NCI-H526 treated with DMSO at 0.1 percent for 48 hours (cell line): ENCODE data around the gene KREMEN1.

Experiments
- DNase-seq: peaks from one replicate; lab custom pipeline; 2025; lab: John Stamatoyannopoulos, UW

KREMEN1 gene

GRCh38 chr22:29190918-29191317, 118.1 kb downstream of the KREMEN1 start:
- DNase-seq, result no peak

DNA sequence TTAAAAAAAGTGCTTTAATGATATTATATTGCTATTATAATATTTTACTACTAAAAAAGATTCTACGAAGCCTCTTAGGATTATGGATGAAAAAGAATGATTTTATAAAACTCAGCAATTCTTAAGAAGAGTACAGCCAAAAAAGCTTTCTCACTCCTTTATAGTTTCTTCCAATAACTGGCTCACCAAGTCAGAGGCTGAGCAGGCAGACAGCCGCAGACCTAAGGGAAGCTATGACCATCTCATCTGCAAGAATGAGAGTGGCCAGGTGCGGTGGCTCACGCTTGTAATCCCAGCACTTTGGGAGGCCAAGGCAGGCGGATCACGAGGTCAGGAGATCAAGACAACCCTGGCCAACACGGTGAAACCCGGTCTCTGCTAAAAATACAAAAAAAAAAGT, 120.2 kb downstream of the KREMEN1 start:
- DNase-seq, result no peak

DNA sequence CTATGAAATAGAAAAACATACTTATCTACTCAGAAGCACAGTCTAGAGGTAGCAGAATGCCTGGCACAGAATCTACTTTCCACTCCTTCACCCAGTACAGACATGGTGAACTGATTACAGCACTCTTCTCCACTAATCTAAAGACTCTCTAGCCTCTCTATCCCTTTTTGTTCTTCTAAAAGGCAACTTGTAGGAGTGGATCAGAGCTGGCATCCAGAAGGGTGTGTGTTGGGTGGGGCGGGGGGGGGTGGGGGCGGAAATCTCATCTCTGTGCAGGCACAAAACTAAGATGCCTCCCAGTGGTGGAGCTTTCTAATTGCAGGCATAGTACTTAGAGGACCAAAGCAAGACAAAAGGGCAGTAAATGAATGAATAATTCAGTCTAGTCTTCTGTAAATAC, 121.3 kb downstream of the KREMEN1 start:
- DNase-seq, result no peak

GRCh38 chr22:29195118-29195963, 122.5 kb downstream of the KREMEN1 start:
- DNase-seq, result no peak

DNA sequence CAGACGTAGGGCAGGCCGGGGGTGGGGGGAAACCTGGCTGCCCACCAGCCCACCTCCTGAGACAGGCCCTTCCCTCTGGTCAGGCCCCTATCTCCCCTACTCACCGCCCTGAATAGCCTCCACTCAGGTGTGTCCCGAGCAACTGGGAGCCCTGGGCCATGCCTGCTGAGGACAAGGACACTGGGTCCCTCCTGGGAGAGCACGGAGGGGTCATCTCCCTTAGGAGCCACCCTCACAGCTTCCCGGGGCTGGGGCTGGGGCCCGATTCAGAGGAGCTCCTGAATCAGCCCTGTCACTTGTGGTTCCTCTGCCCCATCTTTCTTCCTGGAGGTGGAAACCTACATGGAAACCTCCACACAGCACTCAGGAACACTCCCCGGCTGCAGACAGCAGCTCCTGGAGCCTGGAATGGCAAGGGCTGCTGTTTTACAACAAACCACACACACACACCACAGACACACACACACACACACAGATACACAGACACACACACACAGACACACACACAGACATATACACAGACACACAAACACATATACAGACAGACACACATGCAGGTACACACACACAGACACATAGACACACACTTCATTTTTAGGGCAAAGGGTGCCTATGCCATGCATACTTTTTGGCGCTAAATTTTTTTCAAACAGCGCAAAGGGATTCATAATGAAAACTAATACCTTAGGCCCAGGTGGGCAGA, 123.3 kb downstream of the KREMEN1 start:
- DNase-seq, result no peak

DNA sequence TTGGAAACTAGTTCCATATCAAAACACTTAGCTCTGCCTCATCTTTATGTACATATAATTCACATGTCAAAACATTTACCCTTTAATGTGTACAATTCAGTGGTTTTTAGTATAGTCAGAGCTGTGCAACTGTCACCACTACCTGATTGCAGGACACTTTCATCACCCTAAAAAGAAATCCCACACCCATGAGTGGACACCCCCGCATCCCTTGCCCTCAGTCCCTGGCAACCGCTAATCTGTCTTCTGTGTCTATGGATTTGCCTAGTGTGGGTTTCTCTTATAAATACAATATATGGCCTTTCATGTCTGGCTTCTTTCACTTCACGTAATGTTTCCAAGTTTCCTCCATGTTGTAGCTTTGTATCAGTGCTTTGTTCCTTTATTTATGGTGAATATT, 124.3 kb downstream of the KREMEN1 start:
- no peak for DNase-seq

DNA sequence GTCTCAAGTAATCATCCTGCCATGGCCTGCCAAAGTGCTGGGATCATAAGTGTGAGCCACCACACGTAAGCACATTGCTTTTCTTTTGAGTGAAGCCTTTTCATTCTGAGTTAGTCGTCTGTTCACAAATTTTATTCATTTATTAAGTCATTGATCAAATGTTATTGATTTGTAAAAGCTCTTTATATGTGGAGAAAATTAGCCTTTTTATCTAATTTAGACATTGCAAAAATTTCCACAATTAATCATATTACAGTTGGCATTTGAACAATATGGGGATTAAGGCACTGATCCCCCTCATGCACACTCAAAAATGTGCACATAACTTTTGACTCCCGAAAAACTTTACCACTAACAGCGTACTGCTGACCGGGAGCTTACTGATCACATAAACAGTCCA, 125.4 kb downstream of the KREMEN1 start:
- DNase-seq, result no peak

DNA sequence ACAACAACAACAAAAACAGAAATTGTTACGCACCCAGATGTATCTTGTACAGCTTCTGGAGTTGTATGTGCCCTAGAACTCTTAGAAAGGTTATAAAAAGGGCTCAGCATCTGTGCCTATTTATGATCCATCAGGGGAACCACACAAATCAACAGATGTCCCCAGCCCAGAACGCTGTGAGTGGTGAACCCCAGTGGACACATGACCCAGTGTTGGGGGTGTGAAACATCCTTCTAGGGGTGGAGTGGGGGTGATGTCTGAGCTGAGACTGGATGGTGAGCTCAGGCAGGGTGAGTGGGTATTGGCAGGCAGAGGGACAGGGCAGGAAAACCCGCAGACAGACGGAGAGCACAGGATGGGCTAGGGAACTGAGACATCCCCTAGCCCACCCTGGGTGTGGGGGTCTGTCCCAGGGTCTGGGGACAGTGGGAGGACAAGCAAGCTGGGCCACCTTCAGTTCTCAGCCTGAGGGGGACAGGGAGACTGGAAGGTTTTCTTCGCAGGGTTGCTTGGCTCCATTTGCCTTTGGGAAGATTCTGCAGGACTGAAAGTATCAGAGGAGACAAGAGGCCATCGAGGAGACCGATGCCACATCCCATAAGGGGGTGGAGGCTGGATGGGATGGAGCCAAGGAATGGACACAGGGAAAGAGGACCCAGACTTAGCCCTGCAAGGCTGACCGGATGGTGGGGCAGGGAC, 127.0 kb downstream of the KREMEN1 start:
- DNase-seq, result no peak

DNA sequence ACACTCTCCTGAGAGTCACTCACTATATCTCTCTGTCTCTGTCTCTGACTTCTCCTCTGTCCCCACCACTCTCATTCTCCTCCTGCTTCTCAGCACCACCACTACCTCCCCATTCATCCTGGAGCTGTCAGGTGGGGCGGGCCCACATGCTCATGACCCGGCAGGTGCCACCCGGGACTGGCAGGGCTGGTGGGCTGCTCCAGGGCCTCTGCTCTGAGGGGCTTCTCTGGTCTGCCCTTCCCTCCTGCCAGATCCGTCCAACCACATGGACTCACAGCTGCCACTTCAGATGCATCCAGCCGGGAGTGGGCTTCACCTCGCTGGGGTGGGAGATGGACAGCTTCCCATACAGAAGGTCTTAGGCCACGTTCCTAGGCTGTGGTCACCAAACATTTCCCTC, 128.1 kb downstream of the KREMEN1 start:
- DNase-seq, result no peak

- no peak for DNase-seq
These were observed 128.9 kb downstream of the KREMEN1 start for GRCh38 chr22:29201782-29202181.

- DNase-seq, result no peak
These were observed 129.7 kb downstream of the KREMEN1 start for GRCh38 chr22:29202212-29203192.

DNA sequence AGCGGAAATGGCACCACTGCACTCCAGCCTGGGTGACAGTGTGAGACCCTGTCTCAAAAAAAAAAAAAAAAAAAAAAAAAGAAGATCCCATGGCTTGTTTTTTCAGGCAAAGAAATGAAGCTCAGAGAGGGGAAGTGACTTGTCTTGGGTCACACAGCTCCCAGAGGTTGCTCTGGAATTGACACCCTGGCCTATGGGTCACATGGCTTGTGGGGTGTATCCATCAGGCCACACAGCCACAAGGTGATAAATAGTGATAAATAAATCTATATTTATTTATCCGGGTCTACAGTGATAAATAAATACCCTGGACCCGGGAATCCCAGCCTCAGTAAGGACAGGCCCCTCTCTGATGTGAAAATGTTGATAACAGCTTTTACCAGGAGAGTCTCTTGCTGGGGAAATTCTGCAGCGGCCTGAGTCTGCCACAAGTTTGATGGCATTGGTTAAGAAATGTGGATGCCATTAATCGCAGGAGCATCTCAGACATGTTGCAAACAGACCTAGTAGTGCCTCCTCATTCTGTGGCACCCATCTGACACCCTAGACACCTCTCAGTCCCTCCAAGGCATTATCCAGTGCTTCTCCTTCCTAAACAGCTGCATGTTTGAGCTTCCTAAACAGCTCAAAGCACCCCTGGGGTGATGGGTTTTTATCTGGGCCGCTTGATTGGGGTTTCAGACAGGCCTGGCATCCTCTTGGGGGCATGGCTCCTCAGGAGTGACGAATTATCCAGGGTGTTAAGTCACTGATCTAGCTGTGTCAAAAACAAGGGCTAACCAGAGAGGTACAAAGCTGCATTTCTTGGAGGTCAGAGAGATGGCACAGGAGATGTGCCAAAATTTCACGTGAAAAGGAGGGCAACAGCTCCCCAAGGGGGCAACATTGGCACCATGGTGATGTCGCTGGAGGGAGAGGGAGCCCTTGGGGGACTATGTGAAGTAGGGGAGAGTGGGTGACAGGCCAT, 130.9 kb downstream of the KREMEN1 start:
- DNase-seq, result no peak

DNA sequence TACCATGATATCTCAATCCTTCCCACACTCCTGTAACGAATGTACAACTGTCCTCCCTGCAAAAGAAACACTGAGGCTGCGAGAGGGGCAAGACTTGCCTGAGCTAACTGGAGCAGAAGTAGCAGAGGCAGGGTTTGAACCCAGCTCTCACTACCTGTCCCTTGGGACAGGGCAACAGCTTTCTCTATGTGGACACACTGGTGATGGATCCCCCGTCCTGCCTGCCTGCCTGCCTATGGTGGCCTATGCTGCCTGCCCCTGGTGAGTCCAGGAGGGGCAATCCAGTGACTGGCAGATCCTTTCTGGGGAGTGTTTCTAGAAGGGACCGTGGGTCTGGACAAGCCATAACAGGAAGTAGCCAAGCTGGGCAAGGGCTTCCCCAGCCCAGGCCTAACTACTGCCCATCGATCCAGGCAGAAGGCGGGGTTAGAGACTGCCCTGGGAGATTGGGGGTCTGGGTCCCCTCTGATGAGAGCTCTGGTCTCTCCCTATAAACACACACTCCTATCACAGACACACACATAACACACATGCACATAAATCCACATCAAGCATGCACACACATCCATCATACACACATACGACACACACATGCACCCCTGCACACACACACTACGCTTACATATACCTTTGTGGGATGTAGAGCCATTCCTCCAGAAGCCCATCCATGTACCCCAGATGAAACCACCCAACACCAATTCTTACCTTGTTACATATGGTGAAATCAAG, 131.8 kb downstream of the KREMEN1 start:
- no peak for DNase-seq

DNA sequence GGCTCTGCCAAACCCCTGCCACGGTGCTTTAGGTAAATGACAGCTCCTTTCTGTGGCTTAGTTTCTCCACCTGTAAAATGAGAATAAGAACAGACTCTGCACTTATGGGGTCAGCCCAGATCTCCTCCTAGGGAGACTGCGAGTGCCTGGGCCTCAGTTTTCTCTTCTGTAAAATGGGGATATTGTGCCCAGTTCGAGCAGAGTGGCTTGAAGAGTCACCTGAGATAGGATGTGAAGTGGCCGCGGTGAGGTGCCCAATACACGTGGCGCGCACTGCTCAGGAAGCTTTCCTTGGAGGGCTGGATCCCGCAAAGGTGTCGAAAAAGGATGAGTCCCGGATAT, 132.4 kb downstream of the KREMEN1 start:
- no peak for DNase-seq

DNA sequence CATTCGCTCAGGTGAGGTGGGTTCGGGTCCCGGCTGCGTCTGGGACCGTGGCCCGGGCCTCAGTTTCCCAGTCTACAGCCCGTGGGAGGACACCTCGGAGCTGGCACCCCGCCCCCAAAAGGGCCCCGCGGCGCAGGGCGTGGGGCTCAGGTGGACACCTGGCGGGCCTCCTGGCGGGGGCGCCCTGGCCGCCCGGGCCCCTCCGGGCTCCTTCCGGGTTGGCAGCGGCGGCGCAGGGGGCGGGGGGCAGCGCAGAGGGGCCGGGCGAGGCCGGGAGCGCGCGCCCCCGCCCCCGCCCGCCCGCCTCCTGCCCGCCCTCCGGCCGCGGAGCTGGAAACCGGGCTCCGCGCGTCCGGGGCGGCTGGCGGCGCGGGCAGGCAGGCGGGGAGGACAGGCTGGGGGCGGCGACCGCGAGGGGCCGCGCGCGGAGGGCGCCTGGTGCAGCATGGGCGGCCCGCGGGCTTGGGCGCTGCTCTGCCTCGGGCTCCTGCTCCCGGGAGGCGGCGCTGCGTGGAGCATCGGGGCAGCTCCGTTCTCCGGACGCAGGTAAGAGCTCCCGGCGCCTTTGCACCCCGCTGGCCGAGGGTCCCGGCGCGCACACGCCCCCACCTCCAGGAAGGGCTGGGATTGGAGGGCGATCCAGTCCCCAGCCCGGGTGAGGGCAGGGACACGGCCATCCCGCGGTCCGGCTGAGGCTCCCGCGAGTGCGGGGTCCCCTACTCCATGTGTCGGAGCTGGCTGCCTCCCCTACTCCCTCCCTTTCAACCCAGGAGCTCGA, 132.9 kb downstream of the KREMEN1 start, which contains the start of gene EMID1:
EMID1 (plus strand) TSS at position 303 of the 778 bp plus-strand sequence; CDS start at position 446, 143 bp downstream.
- DNase-seq, result peak; percentile 6

DNA sequence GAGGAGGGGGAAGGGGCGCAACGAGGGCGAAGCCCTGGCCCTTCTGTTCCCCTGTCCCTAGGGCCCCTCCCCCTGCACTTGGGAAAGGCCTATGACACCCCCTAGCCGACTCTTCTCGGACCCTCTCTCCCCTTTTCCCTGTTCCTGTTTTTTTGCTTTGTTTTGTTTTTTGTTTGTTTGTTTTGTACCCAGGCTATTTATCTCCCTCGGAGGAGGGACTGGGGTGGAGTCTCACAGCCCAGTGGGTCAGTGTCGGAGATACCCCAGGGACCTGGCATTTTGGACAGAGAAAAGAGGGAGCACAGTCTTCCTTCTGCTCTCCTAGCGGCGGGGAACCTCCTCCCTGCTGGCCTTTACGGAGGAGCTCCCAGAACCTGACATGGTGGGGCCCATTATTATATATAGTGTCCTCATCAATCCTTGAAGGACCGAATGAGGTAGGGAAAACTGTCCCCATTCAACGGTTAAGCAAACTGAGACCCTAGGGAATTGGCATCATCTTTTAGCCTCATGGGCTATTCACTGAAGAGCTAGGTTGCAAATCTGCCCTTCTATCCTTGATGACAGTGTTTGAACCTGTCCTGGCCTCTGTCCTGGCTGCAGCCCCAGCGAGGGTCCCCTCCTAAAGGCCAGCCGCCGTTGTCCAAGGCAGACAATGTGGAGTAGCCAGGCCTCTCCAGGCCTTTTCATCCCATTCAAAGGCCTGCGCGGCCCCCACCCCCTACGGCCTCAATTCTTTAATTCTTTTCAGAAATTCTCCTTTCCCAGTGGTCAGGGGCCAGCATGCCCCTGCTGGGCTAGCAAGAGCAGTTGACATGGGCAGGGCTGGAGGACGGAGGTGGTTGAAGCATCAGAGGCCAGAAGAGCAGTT, 133.8 kb downstream of the KREMEN1 start:
- no peak for DNase-seq

- no peak for DNase-seq
These were observed 134.4 kb downstream of the KREMEN1 start for GRCh38 chr22:29207243-29207550.
